Measurements from ENCODE around the gene CBLB.

The CBLB gene

GRCh38 chr3:105639131-105639530 is 229.7 kb downstream of the CBLB start:
- H3K36me3 ChIP-seq (ENCODE audit: control insufficient read depth in 1 of 2, insufficient read depth in 2 of 2, low read length in 2 of 2): no peaks in the 10 kb centered on the region
- H3K27me3 ChIP-seq (ENCODE audit: low read depth, low read length): no peaks in the 10 kb centered on the region
- no peak overlapping the region for H3K4me3 ChIP-seq (ENCODE audit: low read depth in 1 of 2, low read length in 2 of 2)
- no peak overlapping the region for H3K27ac ChIP-seq (ENCODE audit: low read length)
- H3K4me1 ChIP-seq (ENCODE audit: control insufficient read depth in 1 of 2, insufficient read depth in 2 of 2, low read length in 2 of 2): no peaks in the 10 kb centered on the region
- H3K9me3 ChIP-seq (ENCODE audit: control insufficient read depth in 1 of 2, low read length in 2 of 2): no peaks in the 10 kb centered on the region

DNA sequence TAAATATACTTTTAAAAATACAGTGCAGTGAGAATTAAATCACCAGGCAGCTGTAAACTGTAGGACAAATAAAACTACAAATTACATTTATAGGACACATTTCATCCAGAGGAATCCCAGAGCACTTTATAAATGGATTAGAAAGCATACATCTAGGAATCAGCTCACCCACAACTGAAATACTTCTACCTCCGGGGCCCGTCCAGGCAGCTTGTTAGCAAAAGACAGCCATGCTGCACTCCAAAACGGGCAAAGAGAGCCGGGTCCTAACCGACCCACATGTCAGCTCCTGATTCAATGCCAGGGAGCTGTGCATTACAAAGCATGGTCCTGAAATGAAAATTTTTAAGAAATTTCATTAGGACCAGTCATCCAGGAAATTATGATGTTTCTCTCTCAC is 234.1 kb downstream of the CBLB start:
- H3K36me3 ChIP-seq (ENCODE audit: control insufficient read depth in 1 of 2, insufficient read depth in 2 of 2, low read length in 2 of 2): no peaks in the 10 kb centered on the region
- no peaks in the 10 kb centered on the region for H3K9me3 ChIP-seq (ENCODE audit: control insufficient read depth in 1 of 2, low read length in 2 of 2)
- H3K27me3 ChIP-seq (ENCODE audit: low read depth, low read length): no peaks in the 10 kb centered on the region
- H3K4me1 ChIP-seq (ENCODE audit: control insufficient read depth in 1 of 2, insufficient read depth in 2 of 2, low read length in 2 of 2): no peaks in the 10 kb centered on the region
- no peak overlapping the region for H3K4me3 ChIP-seq (ENCODE audit: low read depth in 1 of 2, low read length in 2 of 2)
- no peak overlapping the region for H3K27ac ChIP-seq (ENCODE audit: low read length)

GRCh38 chr3:105629718-105630117 is 239.1 kb downstream of the CBLB start:
- Histone ChIP-seq H3K9me3 (ENCODE audit: control insufficient read depth in 1 of 2, low read length in 2 of 2) (no peaks in the 10 kb centered on the region), H3K4me3 (ENCODE audit: low read depth in 1 of 2, low read length in 2 of 2) (no peak overlapping the region), H3K4me1 (ENCODE audit: control insufficient read depth in 1 of 2, insufficient read depth in 2 of 2, low read length in 2 of 2) (no peaks in the 10 kb centered on the region), H3K27ac (ENCODE audit: low read length) (no peak overlapping the region), H3K27me3 (ENCODE audit: low read depth, low read length) (no peaks in the 10 kb centered on the region), H3K36me3 (ENCODE audit: control insufficient read depth in 1 of 2, insufficient read depth in 2 of 2, low read length in 2 of 2) (no peaks in the 10 kb centered on the region)

DNA sequence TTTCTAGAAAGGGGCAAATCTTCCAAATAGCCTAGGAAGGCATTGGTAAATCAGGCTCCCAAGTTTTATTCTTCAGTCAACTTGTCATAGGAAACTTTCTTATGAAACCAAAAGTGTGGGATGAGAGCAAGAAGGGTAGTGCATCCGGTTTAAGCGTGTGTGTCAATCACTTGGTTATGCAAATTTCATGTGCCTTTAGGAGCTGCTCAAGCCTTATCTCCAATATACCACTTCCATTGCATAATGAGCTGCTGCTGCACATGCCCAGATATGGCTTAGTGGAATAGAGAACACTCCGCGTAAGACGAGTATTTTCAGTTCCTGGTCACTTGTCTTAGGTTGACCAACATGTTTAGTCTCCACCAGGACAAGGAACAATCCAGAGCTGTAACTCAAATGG is 242.1 kb downstream of the CBLB start:
- Histone ChIP-seq H3K4me1 (ENCODE audit: control insufficient read depth in 1 of 2, insufficient read depth in 2 of 2, low read length in 2 of 2) (no peaks in the 10 kb centered on the region), H3K9me3 (ENCODE audit: control insufficient read depth in 1 of 2, low read length in 2 of 2) (no peaks in the 10 kb centered on the region), H3K27me3 (ENCODE audit: low read depth, low read length) (no peaks in the 10 kb centered on the region), H3K27ac (ENCODE audit: low read length) (no peak overlapping the region), H3K4me3 (ENCODE audit: low read depth in 1 of 2, low read length in 2 of 2) (no peak overlapping the region), H3K36me3 (ENCODE audit: control insufficient read depth in 1 of 2, insufficient read depth in 2 of 2, low read length in 2 of 2) (no peaks in the 10 kb centered on the region)

DNA sequence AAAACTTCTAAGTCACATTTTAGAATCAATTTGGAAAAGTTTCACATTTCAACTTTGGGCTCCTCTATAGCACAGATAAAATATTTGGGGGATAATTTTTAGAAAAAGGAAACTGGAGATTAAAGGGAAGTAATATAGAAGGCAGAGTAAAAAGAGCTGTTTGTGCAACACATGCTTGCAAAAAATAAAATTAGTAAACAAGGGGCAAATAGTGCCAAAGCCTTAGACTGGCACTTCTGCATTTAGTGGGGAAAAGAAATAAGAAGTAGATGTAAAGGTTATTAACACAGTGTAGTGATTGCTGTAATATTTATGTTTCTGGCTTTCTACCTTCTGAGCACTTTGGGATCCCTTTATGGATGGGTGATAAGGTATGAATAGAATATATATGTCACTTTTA is 246.6 kb downstream of the CBLB start:
- H3K4me1 ChIP-seq (ENCODE audit: control insufficient read depth in 1 of 2, insufficient read depth in 2 of 2, low read length in 2 of 2): no peaks in the 10 kb centered on the region
- H3K4me3 ChIP-seq (ENCODE audit: low read depth in 1 of 2, low read length in 2 of 2): no peak overlapping the region
- H3K9me3 ChIP-seq (ENCODE audit: control insufficient read depth in 1 of 2, low read length in 2 of 2): no peaks in the 10 kb centered on the region
- H3K36me3 ChIP-seq (ENCODE audit: control insufficient read depth in 1 of 2, insufficient read depth in 2 of 2, low read length in 2 of 2): no peaks in the 10 kb centered on the region
- H3K27me3 ChIP-seq (ENCODE audit: low read depth, low read length): no peaks in the 10 kb centered on the region
- H3K27ac ChIP-seq (ENCODE audit: low read length): no peak overlapping the region

GRCh38 chr3:105620236-105620635 is 248.6 kb downstream of the CBLB start:
- no peaks in the 10 kb centered on the region for H3K36me3 ChIP-seq (ENCODE audit: control insufficient read depth in 1 of 2, insufficient read depth in 2 of 2, low read length in 2 of 2)
- no peaks in the 10 kb centered on the region for H3K4me1 ChIP-seq (ENCODE audit: control insufficient read depth in 1 of 2, insufficient read depth in 2 of 2, low read length in 2 of 2)
- H3K27ac ChIP-seq (ENCODE audit: low read length): no peak overlapping the region
- H3K9me3 ChIP-seq (ENCODE audit: control insufficient read depth in 1 of 2, low read length in 2 of 2): no peaks in the 10 kb centered on the region
- H3K27me3 ChIP-seq (ENCODE audit: low read depth, low read length): no peaks in the 10 kb centered on the region
- no peak overlapping the region for H3K4me3 ChIP-seq (ENCODE audit: low read depth in 1 of 2, low read length in 2 of 2)

DNA sequence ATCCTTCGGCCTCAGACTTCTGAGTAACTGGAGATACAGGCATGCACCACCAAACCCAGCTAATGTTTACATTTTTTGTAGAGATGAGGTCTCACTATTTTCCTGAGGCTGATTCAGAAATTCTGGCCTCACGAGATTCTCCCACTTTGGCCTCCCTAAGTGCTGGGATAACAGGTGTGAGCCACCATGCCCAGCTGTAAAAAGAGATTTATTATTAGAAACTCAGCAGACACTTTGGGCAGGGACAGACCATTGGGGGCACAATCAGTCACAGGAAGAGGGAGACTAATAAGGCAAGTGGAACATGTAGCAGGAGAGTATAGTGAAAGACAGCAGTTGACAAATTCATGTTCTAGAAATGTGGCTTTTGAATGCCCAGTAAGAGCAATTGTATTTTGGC is 249.2 kb downstream of the CBLB start:
- H3K4me1 ChIP-seq (ENCODE audit: control insufficient read depth in 1 of 2, insufficient read depth in 2 of 2, low read length in 2 of 2): no peaks in the 10 kb centered on the region
- no peak overlapping the region for H3K27ac ChIP-seq (ENCODE audit: low read length)
- H3K9me3 ChIP-seq (ENCODE audit: control insufficient read depth in 1 of 2, low read length in 2 of 2): no peaks in the 10 kb centered on the region
- H3K36me3 ChIP-seq (ENCODE audit: control insufficient read depth in 1 of 2, insufficient read depth in 2 of 2, low read length in 2 of 2): no peaks in the 10 kb centered on the region
- no peaks in the 10 kb centered on the region for H3K27me3 ChIP-seq (ENCODE audit: low read depth, low read length)
- no peak overlapping the region for H3K4me3 ChIP-seq (ENCODE audit: low read depth in 1 of 2, low read length in 2 of 2)

GRCh38 chr3:105618556-105618955 is 250.3 kb downstream of the CBLB start:
- no peaks in the 10 kb centered on the region for H3K9me3 ChIP-seq (ENCODE audit: control insufficient read depth in 1 of 2, low read length in 2 of 2)
- no peaks in the 10 kb centered on the region for H3K4me1 ChIP-seq (ENCODE audit: control insufficient read depth in 1 of 2, insufficient read depth in 2 of 2, low read length in 2 of 2)
- H3K36me3 ChIP-seq (ENCODE audit: control insufficient read depth in 1 of 2, insufficient read depth in 2 of 2, low read length in 2 of 2): no peaks in the 10 kb centered on the region
- no peaks in the 10 kb centered on the region for H3K27me3 ChIP-seq (ENCODE audit: low read depth, low read length)
- H3K27ac ChIP-seq (ENCODE audit: low read length): no peak overlapping the region
- H3K4me3 ChIP-seq (ENCODE audit: low read depth in 1 of 2, low read length in 2 of 2): no peak overlapping the region

GRCh38 chr3:105616374-105617121 is 252.3 kb downstream of the CBLB start:
- no peaks in the 10 kb centered on the region for H3K36me3 ChIP-seq (ENCODE audit: control insufficient read depth in 1 of 2, insufficient read depth in 2 of 2, low read length in 2 of 2)
- H3K27ac ChIP-seq (ENCODE audit: low read length): no peak overlapping the region
- H3K4me1 ChIP-seq (ENCODE audit: control insufficient read depth in 1 of 2, insufficient read depth in 2 of 2, low read length in 2 of 2): no peaks in the 10 kb centered on the region
- H3K4me3 ChIP-seq (ENCODE audit: low read depth in 1 of 2, low read length in 2 of 2): no peak overlapping the region
- no peaks in the 10 kb centered on the region for H3K9me3 ChIP-seq (ENCODE audit: control insufficient read depth in 1 of 2, low read length in 2 of 2)
- H3K27me3 ChIP-seq (ENCODE audit: low read depth, low read length): no peaks in the 10 kb centered on the region

GRCh38 chr3:105615814-105616213 is 253.0 kb downstream of the CBLB start:
- H3K27ac ChIP-seq (ENCODE audit: low read length): no peak overlapping the region
- H3K36me3 ChIP-seq (ENCODE audit: control insufficient read depth in 1 of 2, insufficient read depth in 2 of 2, low read length in 2 of 2): no peaks in the 10 kb centered on the region
- H3K9me3 ChIP-seq (ENCODE audit: control insufficient read depth in 1 of 2, low read length in 2 of 2): no peaks in the 10 kb centered on the region
- H3K4me1 ChIP-seq (ENCODE audit: control insufficient read depth in 1 of 2, insufficient read depth in 2 of 2, low read length in 2 of 2): no peaks in the 10 kb centered on the region
- no peaks in the 10 kb centered on the region for H3K27me3 ChIP-seq (ENCODE audit: low read depth, low read length)
- H3K4me3 ChIP-seq (ENCODE audit: low read depth in 1 of 2, low read length in 2 of 2): no peak overlapping the region

GRCh38 chr3:105614288-105615030 is 254.4 kb downstream of the CBLB start:
- no peaks in the 10 kb centered on the region for H3K9me3 ChIP-seq (ENCODE audit: control insufficient read depth in 1 of 2, low read length in 2 of 2)
- no peaks in the 10 kb centered on the region for H3K36me3 ChIP-seq (ENCODE audit: control insufficient read depth in 1 of 2, insufficient read depth in 2 of 2, low read length in 2 of 2)
- no peak overlapping the region for H3K27ac ChIP-seq (ENCODE audit: low read length)
- no peak overlapping the region for H3K4me3 ChIP-seq (ENCODE audit: low read depth in 1 of 2, low read length in 2 of 2)
- H3K27me3 ChIP-seq (ENCODE audit: low read depth, low read length): no peaks in the 10 kb centered on the region
- no peaks in the 10 kb centered on the region for H3K4me1 ChIP-seq (ENCODE audit: control insufficient read depth in 1 of 2, insufficient read depth in 2 of 2, low read length in 2 of 2)

All from muscle layer of duodenum (tissue), 2 donors.